Measurements from ENCODE around the gene OR6C76.
"Not testable (repeated sequence)": the region's sequence is repeated elsewhere in the genome, so short reads cannot be mapped to it uniquely, and the experiment has no call there.

The OR6C76 gene

DNA sequence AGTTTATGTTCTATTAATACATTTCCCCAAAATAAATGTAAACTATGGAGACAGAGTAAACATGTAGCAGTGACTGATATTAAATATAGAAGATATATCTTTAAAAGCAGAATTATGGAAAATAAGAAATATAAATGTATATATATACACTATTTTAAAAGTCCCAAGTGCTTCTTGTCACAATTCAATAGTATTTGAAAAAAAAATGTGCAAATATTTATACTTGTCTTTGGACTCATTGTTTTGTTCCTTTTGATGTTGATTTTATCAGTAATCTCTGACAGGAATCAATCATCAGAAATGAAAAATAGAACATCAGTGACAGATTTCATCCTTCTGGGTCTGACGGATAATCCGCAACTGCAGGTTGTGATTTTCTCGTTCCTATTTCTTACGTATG lies at the start of gene OR6C76:
TSS of gene OR6C76 (plus strand) at position 301 of the 400 bp plus-strand sequence. CDS start at position 301, 0 bp downstream.
- H3K4me1 ChIP-seq (ENCODE audit: insufficient read depth, low read length), result no peaks in the 10 kb centered on the region

DNA sequence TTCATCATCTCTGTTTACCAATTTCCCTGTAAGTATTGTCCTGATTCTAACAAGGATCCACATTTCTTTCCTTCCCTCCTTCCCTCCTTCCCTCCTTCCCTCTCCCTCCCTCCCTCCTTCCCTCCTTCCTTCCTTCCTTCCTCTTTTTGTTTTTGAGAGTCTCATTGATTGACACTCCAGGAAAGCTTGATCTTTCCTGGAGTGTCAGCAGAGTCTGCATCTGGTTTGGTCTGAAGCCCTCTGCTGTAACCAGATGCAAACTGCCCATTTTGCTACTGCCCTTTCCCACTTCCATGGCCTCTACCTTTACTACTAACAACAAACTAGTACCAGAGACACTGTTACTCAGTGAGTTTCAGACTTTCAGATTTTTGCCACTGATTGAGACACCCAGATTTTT lies 40.2 kb upstream of the OR6C76 start:
- Histone ChIP-seq H3K9me3 (ENCODE audit: low read length) (no peaks in the 10 kb centered on the region), H3K27ac (ENCODE audit: low read depth, low read length) (no peak overlapping the region), H3K27me3 (ENCODE audit: control insufficient read depth in 1 of 2, insufficient read depth in 2 of 2, low read length in 2 of 2) (no peaks in the 10 kb centered on the region), H3K36me3 (ENCODE audit: insufficient read depth, low read length) (no peaks in the 10 kb centered on the region), H3K4me3 (ENCODE audit: low read depth in 1 of 2, low read length in 2 of 2) (no peak overlapping the region), H3K9ac (ENCODE audit: low read length) (no peak overlapping the region), H3K4me1 (ENCODE audit: insufficient read depth, low read length) (no peaks in the 10 kb centered on the region)

More for the DNA sequence above, at the start of gene OR6C76:
- H3K9me3 ChIP-seq (ENCODE audit: low read length), result no peaks in the 10 kb centered on the region
- H3K9ac ChIP-seq (ENCODE audit: low read length), result no peak within 1 kb of the TSS
- H3K27ac ChIP-seq (ENCODE audit: low read depth, low read length), result no peak within 1 kb of the TSS
- no peak within 1 kb of the TSS for H3K4me3 ChIP-seq (ENCODE audit: low read depth in 1 of 2, low read length in 2 of 2)
- H3K36me3 ChIP-seq (ENCODE audit: insufficient read depth, low read length), result no peaks in the 10 kb centered on the region
- H3K27me3 ChIP-seq (ENCODE audit: control insufficient read depth in 1 of 2, insufficient read depth in 2 of 2, low read length in 2 of 2), result no peaks in the 10 kb centered on the region

DNA sequence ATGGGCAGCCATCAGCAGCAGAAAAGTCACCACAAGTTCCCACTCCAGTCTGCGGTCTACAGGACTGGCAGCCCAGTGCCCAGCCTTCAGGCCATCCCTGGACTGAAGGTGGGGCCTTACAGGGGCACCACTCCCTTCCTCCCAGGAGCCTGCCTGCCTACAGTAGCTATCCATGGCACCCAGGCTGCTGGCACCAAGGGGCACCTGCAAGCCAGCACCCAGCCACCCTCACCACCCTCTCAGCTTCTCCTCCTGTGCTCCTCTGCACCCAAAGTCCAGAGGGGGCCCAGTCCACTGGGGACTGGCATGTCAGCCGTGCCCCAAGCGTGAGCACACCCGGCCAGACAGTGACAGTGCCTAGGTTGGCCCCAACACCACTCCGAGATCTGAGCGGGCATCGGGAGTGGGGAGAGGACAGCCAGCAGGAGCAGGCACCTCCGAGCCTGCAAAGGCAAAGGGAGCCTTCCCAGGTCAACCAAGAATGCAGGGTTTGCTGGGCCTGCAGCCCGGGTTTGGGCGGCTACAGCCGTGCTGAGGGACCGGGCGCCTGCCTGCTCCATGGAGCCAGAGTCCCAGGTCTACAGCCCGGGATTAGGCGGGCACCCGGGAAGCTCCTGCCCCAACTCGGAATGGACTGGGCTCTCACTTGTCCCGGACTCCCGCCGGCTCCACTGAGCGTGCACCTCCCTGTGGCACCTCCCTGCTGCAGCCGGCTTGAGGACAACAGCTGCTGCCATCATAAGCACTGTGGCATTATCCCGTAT lies 33.8 kb upstream of the OR6C76 start:
- Histone ChIP-seq H3K9me3 (ENCODE audit: low read length) (no peaks in the 10 kb centered on the region), H3K27ac (ENCODE audit: low read depth, low read length) (no peak overlapping the region), H3K4me3 (ENCODE audit: low read depth in 1 of 2, low read length in 2 of 2) (no peak overlapping the region), H3K36me3 (ENCODE audit: insufficient read depth, low read length) (no peaks in the 10 kb centered on the region), H3K27me3 (ENCODE audit: control insufficient read depth in 1 of 2, insufficient read depth in 2 of 2, low read length in 2 of 2) (no peaks in the 10 kb centered on the region), H3K4me1 (ENCODE audit: insufficient read depth, low read length) (no peaks in the 10 kb centered on the region), H3K9ac (ENCODE audit: low read length) (no peak overlapping the region)

DNA sequence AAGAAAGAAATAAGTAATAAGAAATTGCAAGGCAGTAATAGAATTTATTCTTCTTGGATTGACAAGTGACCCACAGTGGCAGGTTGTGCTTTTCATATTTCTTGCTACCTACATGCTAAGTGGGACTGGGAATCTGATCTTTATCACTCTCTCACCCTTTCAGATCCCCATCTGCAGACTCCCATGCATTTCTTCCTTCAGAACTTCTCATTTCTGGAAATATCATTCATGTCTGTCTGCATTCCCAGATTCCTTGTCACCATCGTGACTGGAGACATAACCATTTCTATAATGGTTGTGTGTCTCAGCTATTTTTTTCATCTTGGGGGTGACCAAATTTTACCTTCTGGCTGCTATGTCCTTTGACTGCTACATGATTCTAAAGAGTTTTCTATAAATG lies 29.7 kb upstream of the OR6C76 start:
- no peaks in the 10 kb centered on the region for H3K36me3 ChIP-seq (ENCODE audit: insufficient read depth, low read length)

DNA sequence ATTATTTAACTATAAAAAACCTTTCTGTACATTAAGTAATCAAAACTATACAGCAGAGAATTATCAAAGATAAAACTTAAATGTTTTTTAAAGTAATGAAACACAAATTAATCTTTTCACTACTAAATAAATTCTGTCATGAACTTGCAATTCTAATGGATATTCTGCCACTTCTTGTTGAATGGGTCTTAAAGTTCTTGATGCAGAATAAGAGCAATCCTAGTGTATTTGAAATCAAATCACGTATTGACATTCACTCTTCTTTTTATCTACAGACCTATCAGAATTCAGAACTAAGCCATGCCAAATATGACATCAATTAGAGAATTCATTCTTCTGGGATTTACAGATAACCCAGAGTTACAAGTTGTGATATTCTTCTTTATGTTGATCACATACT lies 25.8 kb upstream of the OR6C76 start, which contains the start of gene OR6C65:
TSS of gene OR6C65 (plus strand) at position 301 of the 400 bp plus-strand sequence. CDS start at position 301, 0 bp downstream.
- no peak within 1 kb of the TSS for H3K9ac ChIP-seq (ENCODE audit: low read length)
- H3K4me3 ChIP-seq (ENCODE audit: low read depth in 1 of 2, low read length in 2 of 2), result no peak within 1 kb of the TSS
- H3K4me1 ChIP-seq (ENCODE audit: insufficient read depth, low read length), result no peaks in the 10 kb centered on the region
- H3K27ac ChIP-seq (ENCODE audit: low read depth, low read length), result no peak within 1 kb of the TSS
- H3K36me3 ChIP-seq (ENCODE audit: insufficient read depth, low read length), result no peaks in the 10 kb centered on the region
- no peaks in the 10 kb centered on the region for H3K27me3 ChIP-seq (ENCODE audit: control insufficient read depth in 1 of 2, insufficient read depth in 2 of 2, low read length in 2 of 2)
- no peaks in the 10 kb centered on the region for H3K9me3 ChIP-seq (ENCODE audit: low read length)

More for the DNA sequence above, 29.7 kb upstream of the OR6C76 start:
- Histone ChIP-seq H3K4me3 (ENCODE audit: low read depth in 1 of 2, low read length in 2 of 2) (no peak overlapping the region), H3K9ac (ENCODE audit: low read length) (no peak overlapping the region), H3K27ac (ENCODE audit: low read depth, low read length) (no peak overlapping the region), H3K9me3 (ENCODE audit: low read length) (no peaks in the 10 kb centered on the region), H3K4me1 (ENCODE audit: insufficient read depth, low read length) (no peaks in the 10 kb centered on the region), H3K27me3 (ENCODE audit: control insufficient read depth in 1 of 2, insufficient read depth in 2 of 2, low read length in 2 of 2) (no peaks in the 10 kb centered on the region)

DNA sequence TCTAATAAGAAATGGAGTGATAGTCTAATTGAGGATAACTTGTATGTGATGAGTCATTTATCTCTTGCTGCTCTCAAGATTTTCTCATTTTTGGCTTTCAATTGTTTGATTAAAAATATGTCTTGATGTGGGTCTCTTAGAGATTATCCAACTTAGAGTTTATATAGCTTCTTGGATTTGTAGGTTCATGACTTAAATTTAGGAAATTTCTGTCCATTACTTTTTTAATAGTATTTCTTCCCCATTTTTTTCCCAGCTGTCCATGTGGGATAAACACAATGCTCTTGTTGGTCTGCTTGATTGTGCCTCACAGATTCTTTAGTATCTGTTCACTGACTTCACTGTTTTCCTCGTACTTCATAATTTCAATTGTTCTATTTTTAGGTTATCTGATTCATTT lies 18.2 kb upstream of the OR6C76 start:
- no peaks in the 10 kb centered on the region for H3K27me3 ChIP-seq (ENCODE audit: control insufficient read depth in 1 of 2, insufficient read depth in 2 of 2, low read length in 2 of 2)

DNA sequence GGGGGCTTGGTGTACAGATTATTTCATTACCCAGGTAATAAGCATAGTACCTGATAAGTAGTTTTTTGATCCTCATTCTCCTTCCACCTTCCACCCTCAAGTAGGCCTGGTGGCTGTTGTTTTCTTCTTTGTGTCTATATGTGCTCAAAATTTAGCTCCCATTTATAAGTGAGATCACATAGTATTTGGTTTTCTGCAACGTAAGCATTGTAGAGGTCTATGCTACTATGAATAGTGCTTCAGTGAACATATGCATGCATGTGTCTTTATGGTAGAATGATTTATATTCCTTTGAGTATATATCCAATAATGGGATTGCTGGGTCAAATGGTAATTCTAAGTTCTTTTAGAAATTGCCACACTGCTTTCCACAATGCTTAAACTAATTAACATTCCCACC lies 16.9 kb upstream of the OR6C76 start:
- not testable (repeated sequence) for H3K27me3 ChIP-seq (ENCODE audit: control insufficient read depth in 1 of 2, insufficient read depth in 2 of 2, low read length in 2 of 2); H3K36me3 ChIP-seq (ENCODE audit: insufficient read depth, low read length); H3K4me1 ChIP-seq (ENCODE audit: insufficient read depth, low read length); H3K27ac ChIP-seq (ENCODE audit: low read depth, low read length); H3K4me3 ChIP-seq (ENCODE audit: low read depth in 1 of 2, low read length in 2 of 2); H3K9ac ChIP-seq (ENCODE audit: low read length); H3K9me3 ChIP-seq (ENCODE audit: low read length)

More for the DNA sequence above, 18.2 kb upstream of the OR6C76 start:
- no peak overlapping the region for H3K4me3 ChIP-seq (ENCODE audit: low read depth in 1 of 2, low read length in 2 of 2)
- no peaks in the 10 kb centered on the region for H3K36me3 ChIP-seq (ENCODE audit: insufficient read depth, low read length)
- no peaks in the 10 kb centered on the region for H3K9me3 ChIP-seq (ENCODE audit: low read length)
- H3K27ac ChIP-seq (ENCODE audit: low read depth, low read length), result no peak overlapping the region
- H3K9ac ChIP-seq (ENCODE audit: low read length), result no peak overlapping the region
- no peaks in the 10 kb centered on the region for H3K4me1 ChIP-seq (ENCODE audit: insufficient read depth, low read length)

DNA sequence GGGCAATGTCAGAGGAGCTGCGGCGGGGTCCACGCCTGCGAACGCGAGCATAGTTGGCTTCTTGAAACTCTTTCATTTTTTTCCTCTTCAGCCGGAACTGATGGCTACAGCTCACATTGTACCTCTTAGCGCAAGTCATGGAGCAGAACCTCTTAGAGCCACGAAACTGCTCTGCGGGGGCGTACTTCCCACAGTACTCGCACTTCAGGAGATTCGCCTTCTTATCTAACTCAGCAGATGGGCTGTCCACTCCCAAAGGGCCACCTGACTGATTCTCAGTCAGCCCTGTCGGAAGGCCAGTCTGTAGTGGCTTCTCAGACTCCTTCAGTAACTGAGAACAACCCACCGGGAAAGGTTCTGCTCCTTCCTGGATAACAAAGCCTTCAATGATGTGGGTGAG lies 13.9 kb upstream of the OR6C76 start:
- H3K36me3 ChIP-seq (ENCODE audit: insufficient read depth, low read length); H3K27me3 ChIP-seq (ENCODE audit: control insufficient read depth in 1 of 2, insufficient read depth in 2 of 2, low read length in 2 of 2); H3K27ac ChIP-seq (ENCODE audit: low read depth, low read length); H3K4me1 ChIP-seq (ENCODE audit: insufficient read depth, low read length); H3K9ac ChIP-seq (ENCODE audit: low read length); H3K9me3 ChIP-seq (ENCODE audit: low read length); H3K4me3 ChIP-seq (ENCODE audit: low read depth in 1 of 2, low read length in 2 of 2): not testable (repeated sequence)

DNA sequence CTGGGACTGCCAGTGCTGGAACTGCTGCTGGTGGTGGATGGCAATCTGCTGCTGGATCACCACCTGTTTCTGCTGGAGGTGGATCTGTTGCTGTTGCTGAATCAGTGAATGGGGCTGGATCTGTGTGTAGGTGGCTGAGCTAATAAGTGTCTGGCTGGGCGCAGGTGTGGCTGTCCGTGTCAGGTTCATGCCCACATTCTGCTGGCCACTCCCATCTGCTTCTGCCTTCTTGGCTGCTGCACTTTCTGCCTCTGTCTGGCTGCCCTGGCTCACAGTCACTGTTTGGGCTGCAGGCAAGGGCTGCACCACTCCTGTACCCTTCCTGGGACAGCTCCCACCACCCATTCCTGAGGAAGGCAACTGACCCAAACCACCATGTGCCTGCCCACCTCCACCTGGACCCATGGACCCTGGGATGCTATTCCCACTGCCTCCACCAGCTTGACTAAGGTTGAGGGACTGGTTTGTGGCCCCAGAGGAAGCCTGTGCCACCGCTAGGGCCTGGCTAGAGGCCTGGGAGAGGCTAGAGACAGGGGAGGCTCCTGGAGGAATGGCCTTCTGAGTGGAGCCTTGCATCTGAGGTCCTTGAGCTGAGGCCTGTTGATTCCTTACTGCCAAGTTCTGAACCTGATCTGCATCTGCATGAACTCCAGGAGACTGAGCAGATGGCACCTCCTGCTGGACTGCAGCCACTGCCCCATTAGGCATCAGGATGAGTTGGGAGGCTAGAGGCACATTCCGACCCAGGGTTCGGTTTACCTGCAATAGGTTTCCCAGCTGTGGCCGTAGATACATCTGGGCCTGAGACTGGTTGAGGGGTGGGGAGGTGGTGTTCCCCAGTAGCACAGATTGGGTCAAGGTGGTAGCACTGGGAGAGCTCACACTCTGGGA lies 12.3 kb upstream of the OR6C76 start:
- not testable (repeated sequence) for H3K27ac ChIP-seq (ENCODE audit: low read depth, low read length); H3K36me3 ChIP-seq (ENCODE audit: insufficient read depth, low read length); H3K9me3 ChIP-seq (ENCODE audit: low read length); H3K4me1 ChIP-seq (ENCODE audit: insufficient read depth, low read length); H3K27me3 ChIP-seq (ENCODE audit: control insufficient read depth in 1 of 2, insufficient read depth in 2 of 2, low read length in 2 of 2); H3K4me3 ChIP-seq (ENCODE audit: low read depth in 1 of 2, low read length in 2 of 2); H3K9ac ChIP-seq (ENCODE audit: low read length)

DNA sequence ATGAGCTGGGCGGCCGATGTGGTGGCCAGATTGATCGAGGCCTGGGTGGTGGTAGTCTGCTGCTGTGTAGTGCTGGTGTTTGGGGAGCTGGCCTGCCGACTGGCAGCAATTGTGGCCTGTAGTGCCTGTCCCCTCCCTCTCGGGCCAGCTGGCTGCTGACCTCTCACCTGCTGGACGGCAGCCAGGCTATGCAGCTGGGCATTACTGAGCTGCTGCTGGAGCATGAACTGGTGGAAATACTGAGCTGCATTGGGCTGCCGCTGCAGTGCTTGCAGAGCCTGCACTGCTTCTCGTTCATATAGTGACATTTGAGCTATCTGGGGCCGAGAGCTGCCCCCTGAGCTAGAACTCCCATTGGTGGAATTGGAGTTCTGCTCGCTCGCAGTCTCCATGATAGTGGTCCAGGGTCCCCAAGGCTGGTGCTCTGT lies 11.6 kb upstream of the OR6C76 start:
- not testable (repeated sequence) for H3K9me3 ChIP-seq (ENCODE audit: low read length); H3K27ac ChIP-seq (ENCODE audit: low read depth, low read length); H3K36me3 ChIP-seq (ENCODE audit: insufficient read depth, low read length); H3K9ac ChIP-seq (ENCODE audit: low read length); H3K4me1 ChIP-seq (ENCODE audit: insufficient read depth, low read length); H3K27me3 ChIP-seq (ENCODE audit: control insufficient read depth in 1 of 2, insufficient read depth in 2 of 2, low read length in 2 of 2); H3K4me3 ChIP-seq (ENCODE audit: low read depth in 1 of 2, low read length in 2 of 2)

DNA sequence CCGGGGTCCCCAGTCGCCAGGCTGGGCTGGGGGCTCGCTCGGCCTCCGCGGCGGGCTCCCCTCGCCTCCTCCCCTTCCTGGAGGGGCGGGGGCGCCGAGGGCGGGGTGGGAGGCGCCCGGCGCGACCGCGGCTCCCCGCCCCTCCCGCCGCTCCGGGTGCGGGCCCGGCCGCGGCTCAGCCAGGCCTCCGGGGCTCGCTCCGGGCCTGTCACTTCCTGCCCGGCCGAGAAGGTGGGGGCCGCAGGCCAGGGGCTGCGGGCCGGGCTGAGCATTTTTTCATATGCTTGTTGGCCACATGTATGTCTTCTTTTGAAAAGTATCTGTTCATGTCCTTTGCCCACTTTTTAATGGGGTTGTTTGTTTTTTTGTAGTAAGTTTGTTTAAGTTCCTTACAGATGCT lies 11.2 kb upstream of the OR6C76 start:
- not testable (repeated sequence) for H3K9me3 ChIP-seq (ENCODE audit: low read length); H3K27me3 ChIP-seq (ENCODE audit: control insufficient read depth in 1 of 2, insufficient read depth in 2 of 2, low read length in 2 of 2); H3K4me1 ChIP-seq (ENCODE audit: insufficient read depth, low read length); H3K4me3 ChIP-seq (ENCODE audit: low read depth in 1 of 2, low read length in 2 of 2); H3K27ac ChIP-seq (ENCODE audit: low read depth, low read length); H3K36me3 ChIP-seq (ENCODE audit: insufficient read depth, low read length); H3K9ac ChIP-seq (ENCODE audit: low read length)

All from muscle layer of colon (tissue), 2 donors.